HG03565 (cell line): ENCODE results near the gene MCM10.
"Not testable (repeated sequence)": the region's sequence is repeated elsewhere in the genome, so short reads cannot be mapped to it uniquely, and the experiment has no call there.

Experiments
- ATAC-seq: cut with Tn5 transposase; IDR thresholded peaks from one replicate; pipeline ENCODE4 v1.9.1; 2021; ENCODE audit warnings: mild to moderate bottlenecking, moderate library complexity; ENCODE audit not compliant: unreplicated experiment

Gene MCM10

GRCh38 chr10:13160934-13161856 lies at the start of gene MCM10:
Gene MCM10, plus strand, starts transcription at chr10:13161558. Its CDS starts 2,645 bp downstream, at chr10:13164203.
- peak; percentile 99 for ATAC-seq

DNA sequence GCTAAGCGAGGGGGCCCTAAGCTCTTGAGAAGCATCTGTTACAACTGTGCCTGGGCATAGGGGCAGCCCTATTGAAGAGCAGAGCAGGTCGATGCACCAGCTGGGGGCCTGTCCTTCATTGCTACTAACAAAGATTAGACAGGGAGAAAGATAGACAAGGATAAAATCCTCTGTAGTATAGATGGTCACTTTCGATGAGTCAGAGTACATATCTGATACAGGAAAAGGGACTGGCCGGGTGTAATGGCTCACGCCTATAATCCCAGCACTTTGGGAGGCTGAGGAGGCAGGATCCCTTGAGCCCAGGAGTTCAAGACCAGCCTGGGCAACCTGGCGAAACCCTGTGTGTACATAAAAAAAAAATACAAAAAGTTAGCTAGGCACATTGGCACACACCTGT lies 47.8 kb upstream of the MCM10 start:
- ATAC-seq: no peak

DNA sequence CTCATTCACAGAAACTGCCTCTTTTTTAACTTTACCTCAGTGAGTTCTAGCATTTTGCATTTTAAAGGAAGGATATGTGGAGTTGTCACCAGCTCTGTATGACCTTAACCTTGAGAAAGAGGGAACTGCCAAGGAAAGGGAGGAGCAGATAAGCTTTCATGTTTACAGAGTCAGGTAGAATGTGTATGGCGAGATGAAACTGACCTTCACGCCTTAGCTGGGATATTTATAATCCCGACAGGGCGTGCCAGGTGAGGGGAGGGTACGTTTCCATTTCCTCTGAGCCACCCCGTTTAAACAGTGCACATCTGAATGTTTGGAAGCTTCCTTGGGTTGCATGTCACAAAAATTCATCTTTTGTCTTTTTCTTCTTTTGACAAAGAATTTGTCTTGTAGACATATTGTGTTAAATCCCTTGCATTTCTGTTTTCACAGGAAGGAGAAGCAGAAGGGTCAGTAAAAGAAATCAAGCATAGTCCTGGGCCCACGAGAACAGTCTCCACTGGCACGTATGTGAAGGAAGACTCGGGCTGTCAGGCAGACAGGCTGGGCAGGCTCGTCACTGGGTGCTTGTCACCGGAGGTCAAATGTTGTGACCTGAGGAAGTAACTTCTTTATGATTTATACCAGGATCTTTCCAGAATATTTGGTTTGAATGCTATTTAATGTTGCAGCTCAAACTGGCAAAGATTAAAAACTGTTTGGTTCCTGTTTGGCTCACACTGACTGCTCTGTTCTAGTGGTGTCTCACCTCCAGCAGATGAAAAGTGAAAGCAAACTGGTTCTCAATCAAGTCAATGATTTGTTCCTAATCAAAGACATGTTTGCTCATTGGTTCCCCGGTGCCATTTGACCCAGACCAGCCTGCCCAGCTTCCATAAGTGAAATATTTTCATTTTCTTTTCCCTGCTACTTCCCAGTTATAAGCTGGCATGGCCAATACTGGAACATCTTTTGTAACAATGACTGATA lies 45.2 kb upstream of the MCM10 start:
- no peak for ATAC-seq

GRCh38 chr10:13117841-13118783 lies 43.2 kb upstream of the MCM10 start:
- ATAC-seq: no peak

- no peak for ATAC-seq
These were observed 42.5 kb upstream of the MCM10 start for GRCh38 chr10:13118784-13119410.

GRCh38 chr10:13120786-13121499 lies 40.4 kb upstream of the MCM10 start:
- no peak for ATAC-seq

GRCh38 chr10:13121500-13121854 lies 39.9 kb upstream of the MCM10 start:
- ATAC-seq: no peak

- ATAC-seq: no peak
These were observed 24.7 kb upstream of the MCM10 start for GRCh38 chr10:13136651-13137050.

- ATAC-seq: no peak
These were observed 22.2 kb upstream of the MCM10 start for GRCh38 chr10:13139150-13139549.

GRCh38 chr10:13139676-13140075 lies 21.7 kb upstream of the MCM10 start:
- ATAC-seq: no peak

DNA sequence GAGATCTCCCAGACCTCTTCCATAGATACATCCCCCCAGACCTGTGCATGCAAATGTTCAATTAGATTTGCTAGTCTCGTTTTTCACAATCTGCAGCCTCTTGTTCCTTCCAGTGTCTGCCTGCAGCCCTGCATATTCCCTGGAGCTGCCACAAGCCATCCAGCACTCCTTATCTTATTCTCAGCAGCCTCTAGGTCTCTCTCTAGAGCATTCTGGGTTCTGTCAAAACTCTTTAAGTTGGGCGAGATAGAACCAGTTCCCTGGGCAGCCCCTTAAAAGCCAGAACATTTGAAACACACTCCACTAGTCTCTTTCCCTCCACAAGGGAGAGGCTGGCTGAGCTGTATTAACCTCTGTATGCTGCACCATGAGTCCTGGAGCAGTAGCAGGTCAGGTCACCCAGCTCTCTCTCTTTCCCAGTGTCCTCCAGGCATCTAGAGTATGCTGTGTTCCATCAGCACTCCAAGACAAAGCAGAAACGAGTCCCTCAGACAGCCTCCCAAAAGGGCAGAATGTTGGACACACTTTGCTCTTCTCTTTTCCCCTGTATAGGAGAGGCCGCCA lies 20.6 kb upstream of the MCM10 start:
- no peak for ATAC-seq

- ATAC-seq: no peak
These were observed 17.6 kb upstream of the MCM10 start for GRCh38 chr10:13143766-13144165.

DNA sequence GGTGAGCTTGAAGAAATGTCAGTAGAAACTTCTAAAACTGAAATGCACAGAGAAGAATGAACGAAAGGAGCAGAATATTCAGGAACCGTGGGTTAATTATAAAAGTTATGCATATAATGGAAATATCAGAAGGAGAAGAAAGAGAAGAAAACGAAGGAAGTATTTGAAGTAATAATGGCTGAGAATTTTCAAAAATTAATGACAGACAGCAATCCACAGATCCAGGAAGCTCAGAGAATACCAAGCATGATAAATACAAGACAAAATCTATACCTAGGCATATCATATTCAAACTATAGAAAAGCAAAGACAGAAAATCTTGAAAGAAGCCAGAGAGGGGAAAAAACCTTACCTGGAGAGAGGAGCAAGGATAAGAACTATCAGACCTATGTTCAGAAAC lies 16.5 kb upstream of the MCM10 start:
- ATAC-seq: no peak

DNA sequence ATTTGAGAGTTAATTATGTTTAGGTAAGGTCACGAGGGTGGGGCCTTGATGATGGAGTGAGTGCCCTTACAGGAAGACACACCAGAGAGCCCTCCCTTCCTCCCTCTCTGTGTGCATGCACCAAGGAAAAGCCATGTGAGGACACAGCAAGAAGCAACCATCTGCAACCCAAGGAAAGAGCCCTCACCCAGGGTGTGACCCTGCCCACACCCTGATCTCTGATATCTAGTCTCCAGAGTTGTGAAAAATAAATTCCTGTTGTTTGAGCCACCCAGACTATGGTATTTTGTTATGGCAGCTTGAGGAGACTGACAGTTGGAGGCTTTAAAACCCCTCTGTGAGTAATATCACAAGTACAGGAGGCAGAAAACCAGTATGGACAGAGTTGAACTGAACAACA lies 15.0 kb upstream of the MCM10 start:
- ATAC-seq: no peak

GRCh38 chr10:13147161-13147560 lies 14.2 kb upstream of the MCM10 start:
- no peak for ATAC-seq

- ATAC-seq: no peak
These were observed 9.1 kb upstream of the MCM10 start for GRCh38 chr10:13152296-13152695.

GRCh38 chr10:13155860-13156259 lies 5.5 kb upstream of the MCM10 start:
- ATAC-seq: not testable (repeated sequence)

- ATAC-seq: no peak
These were observed 3.0 kb upstream of the MCM10 start for GRCh38 chr10:13158401-13158800.

DNA sequence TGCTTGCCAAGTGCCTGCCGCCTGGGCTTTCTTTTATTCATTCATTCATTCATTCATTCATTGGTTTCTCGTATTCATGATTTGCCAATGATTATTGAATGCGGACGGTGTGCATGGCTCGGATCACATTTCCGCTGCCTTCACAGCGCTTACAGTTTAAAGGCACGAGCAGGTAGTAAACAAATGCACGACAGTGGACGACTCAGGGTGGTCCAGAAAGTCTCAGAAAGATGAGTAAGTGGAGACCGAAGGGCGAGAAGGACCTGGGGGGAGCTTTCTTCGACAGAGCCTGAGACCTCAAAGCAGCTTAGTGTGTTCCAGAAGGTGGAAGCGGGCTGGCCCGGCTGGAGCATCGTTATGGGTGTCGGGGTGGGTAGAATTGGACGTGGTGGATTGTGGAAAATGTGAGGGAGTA lies 506 bp downstream of the MCM10 start:
- ATAC-seq: no peak
